ENCODE measurements around the gene LILRA6. TPM values are rescaled to one million over a fixed set of nuclear protein-coding genes. Genes with fewer than 3 reads are reported as not detected.
"Not testable (repeated sequence)": the region's sequence is repeated elsewhere in the genome, so short reads cannot be mapped to it uniquely, and the experiment has no call there.

Gene LILRA6
- total and polyA plus RNA-seq, 2 of the 13 experiments (the other 11 are each of a cell fraction or from before 2014, with no cell fraction given): not detected

- 7% methylated on average over 4 of the region's 4 CpGs for WGBS (ENCODE audit: low lambda C conversion rate)
- TF ChIP-seq RAD21 (CRISPR knock-in tag; IDR thresholded peaks at IDR 0.05): no peak
- TF ChIP-seq ZNF367 (CRISPR knock-in tag; IDR thresholded peaks at IDR 0.05; ENCODE audit: borderline replicate concordance): no peak
- no peak for TF ChIP-seq ZNF468 (CRISPR knock-in tag; IDR thresholded peaks at IDR 0.05)
- TF ChIP-seq, protein P1, sequence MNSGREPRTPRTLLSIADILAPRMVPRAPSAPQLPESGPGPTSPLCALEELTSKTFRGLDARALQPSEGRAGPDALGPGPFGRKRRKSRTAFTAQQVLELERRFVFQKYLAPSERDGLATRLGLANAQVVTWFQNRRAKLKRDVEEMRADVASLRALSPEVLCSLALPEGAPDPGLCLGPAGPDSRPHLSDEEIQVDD (CRISPR knock-in tag; IDR thresholded peaks at IDR 0.05; ENCODE audit: borderline replicate concordance): no peak
- TF ChIP-seq NFIB (CRISPR knock-in tag; IDR thresholded peaks at IDR 0.05; ENCODE audit: borderline replicate concordance): no peak
- no peak for TF ChIP-seq ZSCAN21 (CRISPR knock-in tag; IDR thresholded peaks at IDR 0.05; ENCODE audit: borderline replicate concordance)
- TF ChIP-seq TEAD3 (CRISPR knock-in tag; optimal IDR thresholded peaks at IDR 0.05; ENCODE audit: borderline replicate concordance): no peak
- TF ChIP-seq IRX3 (CRISPR knock-in tag; IDR thresholded peaks at IDR 0.05; ENCODE audit: borderline replicate concordance, low read depth): no peak
- TF ChIP-seq HNF4G (IDR thresholded peaks at IDR 0.05; ENCODE audit: borderline replicate concordance, low read depth, low read length): no peak
- TF ChIP-seq HNF4G (CRISPR knock-in tag; IDR thresholded peaks at IDR 0.05; ENCODE audit: borderline replicate concordance, low read depth): no peak
- no peak for TF ChIP-seq ZSCAN12 (CRISPR knock-in tag; IDR thresholded peaks at IDR 0.05)
- no peak for TF ChIP-seq HHEX (CRISPR knock-in tag; IDR thresholded peaks at IDR 0.05)
- no peak for TF ChIP-seq KLF11 (CRISPR knock-in tag; IDR thresholded peaks at IDR 0.05)
- TF ChIP-seq ZFP37 (CRISPR knock-in tag; IDR thresholded peaks at IDR 0.05; ENCODE audit: borderline replicate concordance): no peak
- ATAC-seq (no peak), FAIRE-seq (no peak), DNase-seq (ENCODE audit: low spot score) (no peak)
- no peaks in the 10 kb centered on the region for H3K4me1 ChIP-seq (ENCODE audit: insufficient read depth, low read length)
- H3K9me3 ChIP-seq (ENCODE audit: low read length): no peaks in the 10 kb centered on the region
- intact Hi-C loops (cut with micrococcal nuclease; ENCODE audit: unreplicated experiment): no loop called here
- no peaks in the 10 kb centered on the region for H3K36me3 ChIP-seq (replicated peaks in 1 of 2; ENCODE audit: control insufficient read depth in 1 of 2, insufficient read depth in 2 of 2, low read length in 2 of 2)
- H3K79me2 ChIP-seq (ENCODE audit: insufficient read depth, low read length): no peaks in the 10 kb centered on the region
- H3K4me2 ChIP-seq (ENCODE audit: low read depth, low read length): no peak overlapping the region
- ChIA-PET POLR2A (no interaction called here), CTCF (ENCODE audit: low intra/inter-chr PET ratio, low total read pairs) (no interaction called here)
- H3K27ac ChIP-seq (ENCODE audit: extremely low read length, insufficient read depth, low read length): no peak overlapping the region
- in situ Hi-C loops (cut with HindIII; ENCODE audit: extremely low pct_ligation_motif_present, low pct_unique_long_range_greater_than_20kb): no loop called here
- no peaks in the 10 kb centered on the region for H4K20me1 ChIP-seq (ENCODE audit: insufficient read depth, low read length)
- no peak overlapping the region for H3K4me3 ChIP-seq (replicated peaks in 1 of 3; ENCODE audit: insufficient read depth in 1 of 3, low read depth in 2 of 3, low read length in 3 of 3)
- BruUV-seq (replicated peaks): no TSS peak
- peaks cover 0 to 16% of the 10 kb centered on the region in 2 experiments; a peak in 4 of 5 replicates for H3K27me3 ChIP-seq (ENCODE audit: control insufficient read depth in 1 of 2, insufficient read depth in 2 of 2, low read length in 2 of 2)
- no peak overlapping the region for H3K9ac ChIP-seq (ENCODE audit: insufficient read depth, low read depth, low read length)
- H2AFZ ChIP-seq (ENCODE audit: low read length): no peak overlapping the region
Measured at GRCh38 chr19:54287456-54287855, 44.9 kb upstream of the LILRA6 start.

- BruUV-seq (replicated peaks); H3K4me2 ChIP-seq (ENCODE audit: low read depth, low read length); CTCF ChIA-PET (ENCODE audit: low intra/inter-chr PET ratio, low total read pairs); H4K20me1 ChIP-seq (ENCODE audit: insufficient read depth, low read length); in situ Hi-C loops (cut with HindIII; ENCODE audit: extremely low pct_ligation_motif_present, low pct_unique_long_range_greater_than_20kb); POLR2A ChIA-PET; DNase-seq (ENCODE audit: low spot score); FAIRE-seq; H3K9me3 ChIP-seq (ENCODE audit: low read length); H3K79me2 ChIP-seq (ENCODE audit: insufficient read depth, low read length); H2AFZ ChIP-seq (ENCODE audit: low read length); H3K4me1 ChIP-seq (ENCODE audit: insufficient read depth, low read length); H3K9ac ChIP-seq (ENCODE audit: insufficient read depth, low read depth, low read length); intact Hi-C loops (cut with micrococcal nuclease; ENCODE audit: unreplicated experiment); ATAC-seq; H3K27ac ChIP-seq (ENCODE audit: extremely low read length, insufficient read depth, low read length); H3K4me3 ChIP-seq (replicated peaks in 1 of 3; ENCODE audit: insufficient read depth in 1 of 3, low read depth in 2 of 3, low read length in 3 of 3); H3K36me3 ChIP-seq (replicated peaks in 1 of 2; ENCODE audit: control insufficient read depth in 1 of 2, insufficient read depth in 2 of 2, low read length in 2 of 2): not testable (repeated sequence)
- WGBS (ENCODE audit: low lambda C conversion rate): 13% methylated on average over 1 of the region's 10 CpGs
- peaks cover 0 to 22% of the 10 kb centered on the region in 2 experiments; a peak in 4 of 5 replicates for H3K27me3 ChIP-seq (ENCODE audit: control insufficient read depth in 1 of 2, insufficient read depth in 2 of 2, low read length in 2 of 2)
Measured at GRCh38 chr19:54286283-54286682, 43.7 kb upstream of the LILRA6 start.

DNA sequence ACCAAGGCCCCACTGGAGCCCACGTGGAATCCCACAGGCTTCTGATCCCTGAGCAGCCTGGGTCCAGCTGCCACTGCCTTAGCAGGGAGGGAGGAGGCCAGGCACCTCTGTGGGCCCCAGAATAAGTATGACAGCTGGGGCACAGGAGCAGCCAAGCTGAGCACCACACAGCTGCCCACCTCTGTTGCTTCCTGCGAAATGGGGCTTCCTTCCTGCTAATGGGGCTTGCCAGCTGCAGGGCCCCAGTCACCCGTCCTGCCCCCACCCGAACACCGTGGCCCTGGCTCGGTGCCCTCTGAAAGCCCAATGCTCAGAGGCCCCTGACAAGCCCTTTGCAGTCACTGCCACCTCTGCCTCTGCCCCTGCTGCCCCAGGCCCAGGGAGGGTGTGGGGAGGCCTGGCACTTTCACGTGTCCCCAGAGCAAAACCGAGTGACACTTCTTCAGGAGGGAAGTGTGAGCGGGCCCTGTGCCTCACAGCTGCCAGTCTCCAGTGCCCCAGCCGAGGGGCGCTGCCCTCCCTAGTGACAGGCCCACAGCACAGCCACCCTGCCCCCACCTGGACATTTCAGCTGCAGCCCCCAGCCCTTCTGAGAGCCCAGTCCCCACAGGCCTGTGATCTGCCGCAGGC, 43.0 kb upstream of the LILRA6 start:
- H3K79me2 ChIP-seq (ENCODE audit: insufficient read depth, low read length); H3K9me3 ChIP-seq (ENCODE audit: low read length); CTCF ChIA-PET (ENCODE audit: low intra/inter-chr PET ratio, low total read pairs); POLR2A ChIA-PET; ATAC-seq; BruUV-seq (replicated peaks); H3K27ac ChIP-seq (ENCODE audit: extremely low read length, insufficient read depth, low read length); H3K9ac ChIP-seq (ENCODE audit: insufficient read depth, low read depth, low read length); FAIRE-seq; H3K4me3 ChIP-seq (replicated peaks in 1 of 3; ENCODE audit: insufficient read depth in 1 of 3, low read depth in 2 of 3, low read length in 3 of 3); H3K4me2 ChIP-seq (ENCODE audit: low read depth, low read length); H3K4me1 ChIP-seq (ENCODE audit: insufficient read depth, low read length); H2AFZ ChIP-seq (ENCODE audit: low read length); in situ Hi-C loops (cut with HindIII; ENCODE audit: extremely low pct_ligation_motif_present, low pct_unique_long_range_greater_than_20kb); H3K36me3 ChIP-seq (replicated peaks in 1 of 2; ENCODE audit: control insufficient read depth in 1 of 2, insufficient read depth in 2 of 2, low read length in 2 of 2); DNase-seq (ENCODE audit: low spot score); H4K20me1 ChIP-seq (ENCODE audit: insufficient read depth, low read length); intact Hi-C loops (cut with micrococcal nuclease; ENCODE audit: unreplicated experiment): not testable (repeated sequence)
- WGBS (ENCODE audit: low lambda C conversion rate): 6% methylated on average over 7 of the region's 12 CpGs
- peaks cover 0 to 27% of the 10 kb centered on the region in 2 experiments for H3K27me3 ChIP-seq (ENCODE audit: control insufficient read depth in 1 of 2, insufficient read depth in 2 of 2, low read length in 2 of 2)

All from HepG2 (cell line).